DND-41 (cell line): ENCODE measurements around the gene KIF1A.

Experiments used
- CTCF ChIP-seq: IDR thresholded peaks from 2 replicates; pipeline ENCODE4 v1.5.1; 2012; ENCODE audit warnings: borderline replicate concordance, low read length, moderate library complexity, mild to moderate bottlenecking; ENCODE audit not compliant: poor library complexity, severe bottlenecking; ENCODE audit errors: extremely low read depth
- EZH2 ChIP-seq: IDR thresholded peaks from 3 replicates; pipeline ENCODE4 v1.6.1; 2012; ENCODE audit warnings: borderline replicate concordance, low read depth, mild to moderate bottlenecking, moderate library complexity, low read length, inconsistent platforms; ENCODE audit not compliant: severe bottlenecking

GRCh38 chr2:240727913-240728312 is 92.1 kb downstream of the KIF1A start:
- TF ChIP-seq CTCF (no peak), EZH2 (no peak)
